ENCODE data around the gene GSG1L.

Gene GSG1L

GRCh38 chr16:27932542-27933135, 130.9 kb downstream of the GSG1L start:
- no peak for DNase-seq

- no peak for DNase-seq
Observed at GRCh38 chr16:27929818-27930217, 133.7 kb downstream of the GSG1L start.

- DNase-seq, result no peak
Observed at GRCh38 chr16:27928542-27928941, 135.0 kb downstream of the GSG1L start.

GRCh38 chr16:27927266-27927901, 136.1 kb downstream of the GSG1L start:
- DNase-seq, result no peak

- DNase-seq, result no peak
Observed at GRCh38 chr16:27925612-27926011, 137.9 kb downstream of the GSG1L start.

- DNase-seq, result no peak
Observed at GRCh38 chr16:27924411-27925118, 138.9 kb downstream of the GSG1L start.

GRCh38 chr16:27923751-27924150, 139.8 kb downstream of the GSG1L start:
- DNase-seq, result no peak

- DNase-seq, result no peak
Observed at GRCh38 chr16:27922433-27922832, 141.1 kb downstream of the GSG1L start.

GRCh38 chr16:27921134-27921533, 142.4 kb downstream of the GSG1L start:
- no peak for DNase-seq

GRCh38 chr16:27920391-27920891, 143.1 kb downstream of the GSG1L start:
- no peak for DNase-seq

GRCh38 chr16:27918755-27919154, 144.8 kb downstream of the GSG1L start:
- DNase-seq, result no peak

- no peak for DNase-seq
Observed at GRCh38 chr16:27917949-27918348, 145.6 kb downstream of the GSG1L start.

GRCh38 chr16:27911486-27911885, 152.0 kb downstream of the GSG1L start:
- DNase-seq, result no peak

- DNase-seq, result no peak
Observed at GRCh38 chr16:27907457-27907972, 156.0 kb downstream of the GSG1L start.

GRCh38 chr16:27906883-27907282, 156.6 kb downstream of the GSG1L start:
- DNase-seq, result no peak

- DNase-seq, result no peak
Observed at GRCh38 chr16:27903046-27903655, 160.4 kb downstream of the GSG1L start.

- no peak for DNase-seq
Observed at GRCh38 chr16:27902551-27902950, 161.0 kb downstream of the GSG1L start.

- DNase-seq, result no peak
Observed at GRCh38 chr16:27901956-27902355, 161.6 kb downstream of the GSG1L start.

GRCh38 chr16:27899736-27900135, 163.8 kb downstream of the GSG1L start:
- DNase-seq, result no peak

GRCh38 chr16:27894386-27894785, 169.1 kb downstream of the GSG1L start:
- no peak for DNase-seq

- no peak for DNase-seq
Observed at GRCh38 chr16:27892879-27893278, 170.6 kb downstream of the GSG1L start.

GRCh38 chr16:27890866-27891265, 172.6 kb downstream of the GSG1L start:
- DNase-seq, result no peak

- DNase-seq, result no peak
Observed at GRCh38 chr16:27890006-27890405, 173.5 kb downstream of the GSG1L start.

All from activated gamma-delta T cell treated with Interleukin-2 at 50 U/mL for 16 hours (primary cell).